ENCODE results near the gene RASAL3.

RASAL3 gene

GRCh38 chr19:15437355-15438123 lies 26.8 kb downstream of the RASAL3 start:
- no peak overlapping the region for H2AFZ ChIP-seq (ENCODE audit: low read length)
- TF ChIP-seq EZH2phosphoT487 (IDR thresholded peaks at IDR 0.05; ENCODE audit: low read length) (no peak), EZH2 (optimal IDR thresholded peaks at IDR 0.05; ENCODE audit: low read depth, low read length) (no peak)
- TF ChIP-seq, protein P1, sequence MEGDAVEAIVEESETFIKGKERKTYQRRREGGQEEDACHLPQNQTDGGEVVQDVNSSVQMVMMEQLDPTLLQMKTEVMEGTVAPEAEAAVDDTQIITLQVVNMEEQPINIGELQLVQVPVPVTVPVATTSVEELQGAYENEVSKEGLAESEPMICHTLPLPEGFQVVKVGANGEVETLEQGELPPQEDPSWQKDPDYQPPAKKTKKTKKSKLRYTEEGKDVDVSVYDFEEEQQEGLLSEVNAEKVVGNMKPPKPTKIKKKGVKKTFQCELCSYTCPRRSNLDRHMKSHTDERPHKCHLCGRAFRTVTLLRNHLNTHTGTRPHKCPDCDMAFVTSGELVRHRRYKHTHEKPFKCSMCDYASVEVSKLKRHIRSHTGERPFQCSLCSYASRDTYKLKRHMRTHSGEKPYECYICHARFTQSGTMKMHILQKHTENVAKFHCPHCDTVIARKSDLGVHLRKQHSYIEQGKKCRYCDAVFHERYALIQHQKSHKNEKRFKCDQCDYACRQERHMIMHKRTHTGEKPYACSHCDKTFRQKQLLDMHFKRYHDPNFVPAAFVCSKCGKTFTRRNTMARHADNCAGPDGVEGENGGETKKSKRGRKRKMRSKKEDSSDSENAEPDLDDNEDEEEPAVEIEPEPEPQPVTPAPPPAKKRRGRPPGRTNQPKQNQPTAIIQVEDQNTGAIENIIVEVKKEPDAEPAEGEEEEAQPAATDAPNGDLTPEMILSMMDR (IDR thresholded peaks at IDR 0.05; ENCODE audit: low read length) = no peak
- H3F3A ChIP-seq (ENCODE audit: insufficient read depth, low read length) = peaks cover 4% of the 10 kb centered on the region; the same call in 1 of the 2 replicates
- H4K20me1 ChIP-seq (ENCODE audit: insufficient read depth, low read length) = no peaks in the 10 kb centered on the region
- no peak overlapping the region for H3K4me2 ChIP-seq (ENCODE audit: low read depth, low read length)
- H3K36me3 ChIP-seq (replicated peaks; ENCODE audit: insufficient read depth, low read length) = no peaks in the 10 kb centered on the region
- no peak overlapping the region for H3K4me3 ChIP-seq (ENCODE audit: low read length)
- no peak overlapping the region for H3K27ac ChIP-seq (ENCODE audit: low read length)
- no peak for DNase-seq
- H3K79me2 ChIP-seq (ENCODE audit: low read length) = no peaks in the 10 kb centered on the region
- H3K9me2 ChIP-seq (replicated peaks; ENCODE audit: insufficient read depth, low read length) = no peaks in the 10 kb centered on the region
- H3K27me3 ChIP-seq (replicated peaks; ENCODE audit: insufficient read depth, low read length) = peaks cover 21% of the 10 kb centered on the region
- peaks cover 3% of the 10 kb centered on the region; the same call in 1 of the 2 replicates for H3K4me1 ChIP-seq (ENCODE audit: low read length)
- no peak overlapping the region for H3K9ac ChIP-seq (ENCODE audit: low read length)
- H3K9me3 ChIP-seq (replicated peaks; ENCODE audit: insufficient read depth, low read length) = no peaks in the 10 kb centered on the region

GRCh38 chr19:15436826-15437110 lies 27.6 kb downstream of the RASAL3 start:
- no peak overlapping the region for H2AFZ ChIP-seq (ENCODE audit: low read length)
- H3K9me2 ChIP-seq (replicated peaks; ENCODE audit: insufficient read depth, low read length) = no peaks in the 10 kb centered on the region
- TF ChIP-seq, protein P1 (IDR thresholded peaks at IDR 0.05; ENCODE audit: low read length) = no peak
- TF ChIP-seq EZH2 (optimal IDR thresholded peaks at IDR 0.05; ENCODE audit: low read depth, low read length) (no peak), EZH2phosphoT487 (IDR thresholded peaks at IDR 0.05; ENCODE audit: low read length) (no peak)
- H3K9me3 ChIP-seq (replicated peaks; ENCODE audit: insufficient read depth, low read length) = no peaks in the 10 kb centered on the region
- H3K4me2 ChIP-seq (ENCODE audit: low read depth, low read length) = no peak overlapping the region
- peaks cover 3% of the 10 kb centered on the region; the same call in 1 of the 2 replicates for H3K4me1 ChIP-seq (ENCODE audit: low read length)
- H3K79me2 ChIP-seq (ENCODE audit: low read length) = peaks cover 5% of the 10 kb centered on the region
- H3K27me3 ChIP-seq (replicated peaks; ENCODE audit: insufficient read depth, low read length) = peaks cover 21% of the 10 kb centered on the region
- no peak overlapping the region for H3K27ac ChIP-seq (ENCODE audit: low read length)
- no peak for DNase-seq
- H3K9ac ChIP-seq (ENCODE audit: low read length) = no peak overlapping the region
- peaks cover 4% of the 10 kb centered on the region; the same call in 1 of the 2 replicates for H3F3A ChIP-seq (ENCODE audit: insufficient read depth, low read length)
- no peaks in the 10 kb centered on the region for H4K20me1 ChIP-seq (ENCODE audit: insufficient read depth, low read length)
- no peaks in the 10 kb centered on the region for H3K36me3 ChIP-seq (replicated peaks; ENCODE audit: insufficient read depth, low read length)
- no peak overlapping the region for H3K4me3 ChIP-seq (ENCODE audit: low read length)

GRCh38 chr19:15436012-15436825 lies 28.1 kb downstream of the RASAL3 start:
- Histone ChIP-seq H4K20me1 (ENCODE audit: insufficient read depth, low read length) (no peaks in the 10 kb centered on the region), H2AFZ (ENCODE audit: low read length) (no peak overlapping the region), H3K27ac (ENCODE audit: low read length) (no peak overlapping the region), H3K36me3 (replicated peaks; ENCODE audit: insufficient read depth, low read length) (no peaks in the 10 kb centered on the region), H3K4me2 (ENCODE audit: low read depth, low read length) (no peak overlapping the region), H3K79me2 (ENCODE audit: low read length) (peaks cover 11% of the 10 kb centered on the region), H3K27me3 (replicated peaks; ENCODE audit: insufficient read depth, low read length) (peaks cover 21% of the 10 kb centered on the region), H3K4me3 (ENCODE audit: low read length) (no peak overlapping the region), H3K9ac (ENCODE audit: low read length) (no peak overlapping the region), H3K4me1 (ENCODE audit: low read length) (peaks cover 7% of the 10 kb centered on the region), H3K9me2 (replicated peaks; ENCODE audit: insufficient read depth, low read length) (no peaks in the 10 kb centered on the region), H3K9me3 (replicated peaks; ENCODE audit: insufficient read depth, low read length) (no peaks in the 10 kb centered on the region), H3F3A (ENCODE audit: insufficient read depth, low read length) (peaks cover 4% of the 10 kb centered on the region; the same call in 1 of the 2 replicates)
- TF ChIP-seq EZH2phosphoT487 (IDR thresholded peaks at IDR 0.05; ENCODE audit: low read length) = no peak
- TF ChIP-seq EZH2 (optimal IDR thresholded peaks at IDR 0.05; ENCODE audit: low read depth, low read length) = no peak
- TF ChIP-seq, protein P1 (IDR thresholded peaks at IDR 0.05; ENCODE audit: low read length) = no peak
- no peak for DNase-seq

Measured in MM.1S (cell line).